ENCODE measurements around the gene NLRP9. TPM values are rescaled to one million over a fixed set of nuclear protein-coding genes. Genes with fewer than 3 reads are reported as not detected.

NLRP9 gene
- total RNA-seq, 1 donor from 2014 or later, result not detected

- no peak for DNase-seq (ENCODE audit: low spot score)
These were observed 48.6 kb downstream of the NLRP9 start for GRCh38 chr19:55689411-55690108.

DNA sequence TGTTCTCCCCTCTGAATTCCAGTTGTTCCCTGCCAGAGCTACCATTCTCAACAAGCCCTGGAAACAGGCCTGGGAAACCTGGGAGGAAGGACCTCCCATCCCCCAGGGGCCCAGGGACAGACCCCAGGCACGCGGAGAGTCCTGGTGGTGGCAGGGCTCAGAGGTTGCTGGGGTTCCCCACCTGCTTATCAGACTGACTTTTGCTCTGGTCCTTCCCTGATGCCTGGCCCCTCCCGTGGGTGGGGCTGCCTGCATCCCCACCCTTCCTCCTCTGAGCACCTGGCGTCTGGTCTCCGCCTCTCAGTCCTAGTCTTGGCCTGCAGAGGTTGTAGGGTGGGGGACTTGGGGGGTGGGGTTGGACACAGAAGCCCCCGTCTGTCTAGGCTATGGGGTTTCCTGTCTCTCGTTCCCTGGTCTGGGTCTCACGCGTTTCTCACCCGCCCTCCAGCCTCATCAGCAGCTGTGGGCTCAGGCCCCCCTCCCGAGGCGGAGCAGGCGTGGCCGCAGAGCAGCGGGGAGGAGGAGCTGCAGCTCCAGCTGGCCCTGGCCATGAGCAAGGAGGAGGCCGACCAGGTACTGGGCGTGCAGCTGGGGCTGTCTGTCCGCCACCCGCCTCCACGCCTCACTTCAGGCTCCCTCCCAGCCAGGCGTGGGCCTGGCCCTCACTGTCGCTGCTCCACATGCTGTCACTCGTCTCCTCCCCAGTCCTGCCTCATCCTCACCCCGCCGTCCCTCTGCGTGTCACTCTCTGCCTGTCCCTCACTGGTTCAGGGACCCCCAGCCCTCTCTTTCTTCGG is 49.6 kb downstream of the NLRP9 start:
- no peak for DNase-seq (ENCODE audit: low spot score)

- no peak for DNase-seq (ENCODE audit: low spot score)
These were observed 50.7 kb downstream of the NLRP9 start for GRCh38 chr19:55687281-55688201.

- DNase-seq (ENCODE audit: low spot score), result no peak
These were observed 51.7 kb downstream of the NLRP9 start for GRCh38 chr19:55686311-55687050.

- no peak for DNase-seq (ENCODE audit: low spot score)
These were observed 52.4 kb downstream of the NLRP9 start for GRCh38 chr19:55685776-55686175.

DNA sequence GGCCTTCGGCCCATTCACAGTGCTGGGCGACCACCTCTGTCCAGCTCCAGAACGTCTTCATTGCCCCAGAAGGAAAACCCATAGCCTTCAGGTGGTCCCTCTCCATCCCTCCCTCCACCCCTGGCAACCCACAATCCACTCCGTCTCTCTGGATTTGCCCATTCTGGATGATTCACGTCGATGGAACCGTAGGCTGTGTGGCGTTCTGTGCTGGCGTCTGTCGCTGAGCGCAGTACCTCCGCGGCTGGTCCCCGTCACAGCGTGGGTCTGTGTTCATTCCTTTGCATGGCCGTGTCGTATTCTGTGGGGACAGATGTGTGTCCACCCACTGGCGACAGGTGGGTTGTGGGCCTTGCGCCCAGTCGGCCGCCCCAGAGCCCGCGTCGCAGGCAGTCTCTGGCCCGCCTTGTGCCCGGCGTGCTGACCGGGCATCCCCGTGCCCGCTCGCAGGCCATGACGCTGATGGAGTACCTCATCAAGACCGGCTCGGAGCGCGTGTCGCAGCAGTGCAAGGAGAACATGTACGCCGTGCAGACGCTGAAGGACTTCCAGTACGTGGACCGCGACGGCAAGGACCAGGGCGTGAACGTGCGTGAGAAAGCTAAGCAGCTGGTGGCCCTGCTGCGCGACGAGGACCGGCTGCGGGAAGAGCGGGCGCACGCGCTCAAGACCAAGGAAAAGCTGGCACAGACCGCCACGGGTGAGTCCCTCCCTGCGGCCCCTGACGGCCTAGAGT is 53.1 kb downstream of the NLRP9 start:
- DNase-seq (ENCODE audit: low spot score), result no peak

DNA sequence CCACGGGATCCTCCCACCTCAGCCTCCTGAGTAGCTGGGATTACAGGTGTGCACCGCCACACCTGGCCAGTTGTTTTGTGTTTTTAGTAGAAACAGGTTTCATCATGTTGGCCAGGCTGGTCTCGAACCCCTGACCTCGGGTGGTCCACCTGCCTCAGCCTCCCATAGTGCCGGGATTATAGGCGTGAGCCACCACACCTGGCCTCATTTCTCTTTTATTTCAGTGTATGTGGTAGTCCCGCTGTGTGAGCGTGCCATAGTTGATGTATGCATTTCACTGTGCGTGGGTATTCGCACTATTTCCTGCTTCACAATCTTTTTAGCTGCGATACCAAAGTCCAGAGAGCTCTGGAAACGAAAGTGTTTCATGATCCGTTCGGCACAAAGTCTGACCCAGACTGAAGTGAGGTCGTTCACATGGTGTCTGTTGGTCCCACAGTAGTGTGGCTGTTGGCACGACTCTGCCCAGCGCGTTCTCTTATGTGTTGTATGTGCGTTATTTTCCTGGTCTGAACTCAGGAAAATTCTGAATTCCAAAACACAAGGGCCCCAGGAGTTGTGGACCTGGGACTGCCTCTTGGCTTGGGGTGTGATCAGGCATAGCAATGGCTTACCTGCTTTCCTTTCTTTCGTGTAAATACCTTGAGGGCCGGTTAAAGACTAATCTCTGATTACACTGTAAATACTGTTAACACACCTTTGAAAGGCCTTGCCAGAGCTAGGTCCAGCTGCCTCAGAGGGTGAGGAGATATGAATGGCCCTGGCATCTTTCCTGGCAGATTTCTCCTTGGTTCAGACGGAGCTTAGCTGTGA is 54.5 kb downstream of the NLRP9 start:
- DNase-seq (ENCODE audit: low spot score), result no peak

- no peak for DNase-seq (ENCODE audit: low spot score)
These were observed 56.8 kb downstream of the NLRP9 start for GRCh38 chr19:55681131-55682092.

GRCh38 chr19:55680339-55681130 is 57.7 kb downstream of the NLRP9 start:
- no peak for DNase-seq (ENCODE audit: low spot score)

GRCh38 chr19:55679343-55680257 is 58.6 kb downstream of the NLRP9 start:
- no peak for DNase-seq (ENCODE audit: low spot score)

GRCh38 chr19:55678121-55678671 is 60.0 kb downstream of the NLRP9 start:
- DNase-seq (ENCODE audit: low spot score), result no peak

DNA sequence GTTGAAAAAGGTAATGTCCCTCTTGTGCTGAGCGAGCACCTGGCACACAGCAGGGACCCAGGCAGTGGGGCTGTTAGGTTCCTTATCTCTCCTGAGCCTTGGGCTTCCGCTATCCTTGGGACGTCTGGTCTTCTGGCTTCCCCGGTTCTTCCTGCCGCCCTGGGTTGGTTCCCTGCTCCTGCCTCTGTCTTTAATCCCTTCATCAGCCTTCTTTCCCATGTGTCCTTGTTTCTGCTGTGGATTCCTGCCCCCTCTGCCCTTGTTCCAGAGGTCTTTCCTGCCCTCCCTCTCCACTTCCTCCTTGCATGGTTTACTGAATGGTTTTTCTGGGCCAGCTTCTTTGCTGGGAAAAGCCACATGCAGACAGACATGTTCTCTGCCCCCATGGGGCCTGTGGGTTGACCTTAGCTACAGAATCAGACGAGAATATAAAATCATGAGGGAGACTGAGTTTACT is 60.6 kb downstream of the NLRP9 start:
- no peak for DNase-seq (ENCODE audit: low spot score)

GRCh38 chr19:55676889-55677505 is 61.2 kb downstream of the NLRP9 start:
- no peak for DNase-seq (ENCODE audit: low spot score)

DNA sequence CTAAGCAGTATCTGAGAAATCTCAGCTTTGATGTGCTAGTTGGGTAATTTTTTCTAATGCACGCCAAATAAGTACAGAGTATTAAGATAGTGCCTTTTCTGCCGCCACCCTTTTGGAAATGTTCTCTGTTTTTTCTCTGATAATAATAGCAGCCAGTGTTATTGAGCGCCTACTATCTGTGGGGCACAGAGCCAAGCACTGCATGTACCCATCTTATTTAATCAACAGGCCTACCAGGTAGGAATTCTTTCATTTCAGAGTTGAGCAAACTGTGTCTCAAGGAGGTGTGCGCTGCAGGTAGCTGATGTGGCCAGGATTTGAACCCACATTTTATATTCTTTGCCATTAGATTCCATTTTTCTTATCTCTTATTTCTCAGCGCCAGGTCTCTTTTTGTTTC is 61.8 kb downstream of the NLRP9 start:
- DNase-seq (ENCODE audit: low spot score), result no peak

GRCh38 chr19:55675661-55676354 is 62.4 kb downstream of the NLRP9 start:
- no peak for DNase-seq (ENCODE audit: low spot score)

All from mesenteric fat pad (tissue), 1 donor.